AML-193 (cell line): ENCODE measurements around the gene MTHFS.

Experiments
- DNase-seq, 2 experiments: peaks; one replicate each; lab custom pipeline; 2025; lab: John Stamatoyannopoulos, UW

The MTHFS gene

DNA sequence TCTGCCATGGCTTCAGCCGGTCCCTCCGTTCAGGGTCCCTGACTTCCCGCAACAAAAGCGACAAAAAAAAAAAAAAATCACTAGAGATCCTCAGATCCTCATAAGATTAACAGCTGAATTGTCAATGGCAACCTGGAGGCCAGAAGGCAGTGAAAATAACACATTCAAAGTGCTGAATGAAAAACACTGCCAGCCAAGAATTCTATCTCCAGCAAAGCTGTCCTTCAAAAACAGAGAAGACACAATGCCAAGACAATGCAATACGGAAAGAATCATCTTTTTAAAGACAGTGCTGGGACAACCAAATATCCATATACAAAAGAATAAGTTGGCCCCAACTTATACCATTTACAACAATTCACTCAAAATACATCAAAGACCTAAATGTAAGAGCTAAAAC is 21.6 kb downstream of the MTHFS start:
- DNase-seq, result no peak

- DNase-seq, result no peak
These were observed 22.6 kb downstream of the MTHFS start for GRCh38 chr15:79874242-79874641.

- DNase-seq, result no peak
These were observed 24.3 kb downstream of the MTHFS start for GRCh38 chr15:79872358-79873017.

DNA sequence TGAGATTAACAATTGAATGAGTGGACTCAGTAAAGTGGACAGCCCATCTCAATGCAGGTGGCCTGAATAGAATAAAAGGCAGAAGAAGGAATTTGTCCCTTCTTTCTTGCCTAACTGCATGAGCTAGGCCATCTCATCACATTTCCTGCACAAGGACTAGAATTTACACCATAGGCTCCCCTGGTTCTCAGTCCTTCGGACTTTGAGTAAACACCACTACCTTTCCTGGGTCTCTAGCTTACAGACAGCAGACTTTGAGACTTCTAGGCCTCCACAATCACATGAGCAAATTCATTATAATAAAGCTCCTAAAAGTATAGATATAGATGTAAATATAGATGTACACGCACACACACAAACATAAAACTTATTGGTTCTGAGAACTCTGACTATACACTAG is 28.3 kb downstream of the MTHFS start:
- DNase-seq, result no peak

DNA sequence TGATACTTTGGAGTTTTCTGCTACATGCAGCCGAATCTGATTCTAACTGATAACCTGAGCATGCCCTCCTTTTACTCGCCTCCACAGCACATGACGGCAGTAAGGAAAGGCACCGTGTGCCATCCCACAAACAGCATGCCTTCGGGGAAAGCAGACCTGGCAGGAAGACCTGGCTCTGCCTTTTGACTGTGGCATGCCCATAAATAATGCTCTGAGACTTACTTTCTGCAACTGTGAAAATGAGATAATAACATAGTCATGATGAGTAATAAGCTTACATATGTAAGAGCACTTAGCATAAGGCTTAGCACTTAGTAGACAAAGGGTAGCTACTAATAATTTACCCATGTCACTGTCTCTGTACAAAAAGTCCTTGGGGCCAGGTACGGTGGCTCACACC is 32.9 kb downstream of the MTHFS start:
- no peak for DNase-seq

GRCh38 chr15:79862191-79862590 is 34.6 kb downstream of the MTHFS start:
- no peak for DNase-seq

DNA sequence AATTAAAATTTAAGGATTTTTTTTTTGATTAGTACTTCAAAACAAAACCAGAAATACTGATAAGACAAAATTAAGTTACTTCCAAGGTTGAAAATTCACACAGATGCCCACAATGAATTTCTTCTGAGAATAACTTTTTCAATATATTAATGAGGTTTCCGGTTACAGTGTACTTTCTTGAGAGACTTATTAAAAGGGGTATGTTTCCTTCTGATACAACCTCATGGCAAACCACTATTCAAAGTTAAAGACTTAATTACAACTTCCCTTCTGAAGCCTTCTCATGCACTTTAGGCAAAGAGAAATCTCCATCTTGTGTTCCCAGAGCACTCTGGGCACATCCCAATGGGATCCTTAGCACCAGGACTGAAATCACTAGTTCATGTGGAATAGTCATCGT is 36.2 kb downstream of the MTHFS start:
- no peak for DNase-seq

DNA sequence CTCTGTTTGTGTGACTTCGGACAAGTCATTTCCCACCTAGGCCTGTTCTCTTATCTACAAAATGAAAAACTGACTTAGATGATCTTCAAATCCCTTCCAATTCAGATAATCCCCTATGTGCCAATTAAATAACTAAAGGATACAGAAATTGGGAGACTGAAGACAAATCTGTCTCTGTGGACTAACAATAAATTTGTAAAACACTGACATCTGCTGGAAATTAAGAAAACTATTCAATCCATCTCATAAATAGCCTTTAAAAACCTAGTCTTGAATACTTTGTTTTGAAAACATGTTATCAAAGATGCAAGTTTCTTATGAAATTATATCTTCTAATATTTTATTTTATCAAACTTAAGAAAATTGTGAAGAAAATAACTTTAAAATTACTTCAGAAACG is 38.3 kb downstream of the MTHFS start:
- DNase-seq, result peak; percentile 36 to 60

- DNase-seq, result peak; percentile 65 to 67
These were observed 43.1 kb downstream of the MTHFS start for GRCh38 chr15:79853492-79854328.

DNA sequence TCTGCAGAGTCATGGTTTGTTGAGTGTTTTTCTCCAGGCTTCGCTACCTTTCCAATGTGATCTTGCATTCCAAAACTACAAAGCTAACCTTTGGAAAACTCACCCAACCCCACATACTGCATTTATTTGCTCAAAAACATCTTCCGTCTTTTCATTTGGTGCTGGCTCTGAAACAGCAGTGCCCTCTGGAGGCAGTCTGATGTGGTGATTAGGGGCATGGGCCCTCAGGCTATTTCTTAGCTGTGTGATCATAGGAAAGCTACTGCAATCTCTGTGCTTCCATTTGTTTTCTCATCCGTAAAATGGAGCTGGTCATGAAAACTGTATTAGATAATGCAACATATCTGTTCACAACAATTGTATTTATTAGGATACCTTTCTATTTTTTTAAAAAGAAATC is 47.0 kb downstream of the MTHFS start:
- DNase-seq, result peak; percentile 36 to 37

DNA sequence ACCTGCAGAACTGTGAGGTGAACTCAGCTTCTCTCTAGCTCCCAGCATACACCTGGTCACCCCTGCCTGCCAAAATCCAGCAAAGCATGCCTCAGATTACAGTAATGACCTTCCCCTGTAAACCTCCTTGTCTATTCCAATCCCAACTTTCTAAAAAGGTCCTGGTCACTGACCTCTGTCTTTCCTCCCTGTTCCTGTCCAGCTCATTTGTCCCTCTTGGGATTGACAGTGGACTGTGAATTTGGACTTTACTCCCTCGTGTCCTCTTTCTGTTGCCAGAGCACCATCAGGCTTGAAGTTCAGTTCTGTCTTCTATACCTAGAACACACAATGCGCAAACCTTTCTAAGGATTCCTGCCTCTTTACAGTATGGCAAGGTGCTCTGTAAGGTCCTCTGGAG is 50.3 kb downstream of the MTHFS start:
- DNase-seq, result no peak

GRCh38 chr15:79844221-79844620 is 52.6 kb downstream of the MTHFS start:
- DNase-seq, result no peak

DNA sequence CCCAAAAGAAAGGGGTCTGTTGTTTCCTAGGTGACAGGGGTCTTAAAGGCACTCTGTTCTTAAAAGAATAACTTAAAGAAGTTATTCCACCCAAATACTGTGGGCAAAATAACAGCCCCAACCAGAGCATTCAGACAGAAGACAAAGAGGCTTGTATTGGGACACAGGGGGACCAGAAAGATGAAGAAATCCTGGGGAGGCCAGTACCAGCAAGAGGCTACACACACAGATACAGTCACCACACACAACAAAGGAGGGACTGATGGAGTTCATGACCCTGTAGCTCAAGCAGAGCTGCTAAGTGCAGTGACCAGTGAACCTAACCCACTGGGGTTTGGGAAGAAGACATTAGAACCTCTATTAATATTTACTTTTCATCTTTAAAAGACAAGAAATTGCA is 59.0 kb downstream of the MTHFS start:
- DNase-seq, result no peak

GRCh38 chr15:79834495-79834894 is 62.3 kb downstream of the MTHFS start:
- DNase-seq, result no peak

- DNase-seq, result no peak
These were observed 64.3 kb downstream of the MTHFS start for GRCh38 chr15:79832367-79833120.

GRCh38 chr15:79831604-79832003 is 65.2 kb downstream of the MTHFS start:
- no peak for DNase-seq

- DNase-seq, result no peak
These were observed 66.9 kb downstream of the MTHFS start for GRCh38 chr15:79829950-79830349.

- no peak for DNase-seq
These were observed 68.4 kb downstream of the MTHFS start for GRCh38 chr15:79828447-79828846.

DNA sequence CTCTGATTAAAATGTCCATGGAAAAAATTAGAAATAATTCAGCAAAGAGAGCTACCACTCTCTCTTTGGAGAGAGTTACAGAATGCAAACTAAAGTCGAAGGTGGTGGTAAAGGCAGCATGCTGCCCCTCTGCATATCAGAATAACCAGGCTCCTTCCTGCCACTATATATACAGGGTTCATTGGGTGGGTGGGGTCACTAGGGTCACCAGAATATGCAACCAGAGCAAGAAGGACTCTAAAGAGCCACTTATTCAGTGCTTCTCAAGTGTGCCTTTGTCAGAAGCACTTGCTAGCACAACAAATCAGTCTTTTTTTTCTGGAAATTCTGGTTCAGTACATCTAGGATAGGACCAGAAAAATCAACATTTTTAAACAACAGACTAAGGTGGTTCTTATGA is 70.0 kb downstream of the MTHFS start:
- no peak for DNase-seq

- no peak for DNase-seq
These were observed 72.6 kb downstream of the MTHFS start for GRCh38 chr15:79824136-79824701.

- no peak for DNase-seq
These were observed 76.0 kb downstream of the MTHFS start for GRCh38 chr15:79820820-79821219.

GRCh38 chr15:79820176-79820575 is 76.6 kb downstream of the MTHFS start:
- no peak for DNase-seq

- DNase-seq, result peak; percentile 76
These were observed 80.2 kb downstream of the MTHFS start for GRCh38 chr15:79816571-79816970.
